Frontal cortex (tissue), 4 donors: ENCODE results near the gene KCNK1. TPM values are rescaled to one million over a fixed set of nuclear protein-coding genes. Genes with fewer than 3 reads are reported as not detected.
A peak's percentile ranks its signal among the peaks of the same experiment; 100 is the strongest.
"Not testable (repeated sequence)": the region's sequence is repeated elsewhere in the genome, so short reads cannot be mapped to it uniquely, and the experiment has no call there.

Experiments used
- DNase-seq, 2 donors: peaks; one replicate each; pipeline ENCODE4 v3.0.0; 2012; ENCODE audit warnings: low spot score in 2 of 2
- FAIRE-seq: peaks from 2 replicates; lab custom pipeline; 2012; peaks lifted over from hg19 to GRCh38; lab: Jason Lieb, UNC
- total RNA-seq: library from RNA; depleted of rRNA; stranded (reverse); fragments of >200 nt; gene quantifications from one replicate; pipeline ENCODE4 v1.2.3, GENCODE V29; 2014
- donor health status: control.
- donor health status: control.
- donor health status: control.

KCNK1 gene
- total RNA-seq, 1 donor from 2014 or later: 4.9 TPM

DNA sequence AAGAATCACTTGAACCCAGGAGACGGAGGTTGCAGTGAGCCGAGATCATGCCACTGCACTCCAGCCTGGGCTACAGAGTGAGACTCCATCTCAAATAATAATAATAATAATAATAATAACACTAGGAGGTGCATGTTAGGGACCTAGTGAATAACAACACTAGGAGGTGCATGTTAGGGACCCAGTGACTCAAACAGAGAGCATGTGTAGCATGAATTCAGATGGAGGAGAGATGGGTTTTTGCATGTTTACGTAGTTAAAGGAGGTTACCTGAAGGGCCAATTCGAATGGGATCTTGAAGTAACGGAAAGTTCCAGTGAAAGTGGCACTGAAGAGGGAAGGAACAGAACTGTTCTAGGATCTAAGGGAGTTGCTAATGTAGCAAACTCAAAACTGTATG is 7.1 kb upstream of the KCNK1 start:
- FAIRE-seq (no peak), DNase-seq (no peak)

DNA sequence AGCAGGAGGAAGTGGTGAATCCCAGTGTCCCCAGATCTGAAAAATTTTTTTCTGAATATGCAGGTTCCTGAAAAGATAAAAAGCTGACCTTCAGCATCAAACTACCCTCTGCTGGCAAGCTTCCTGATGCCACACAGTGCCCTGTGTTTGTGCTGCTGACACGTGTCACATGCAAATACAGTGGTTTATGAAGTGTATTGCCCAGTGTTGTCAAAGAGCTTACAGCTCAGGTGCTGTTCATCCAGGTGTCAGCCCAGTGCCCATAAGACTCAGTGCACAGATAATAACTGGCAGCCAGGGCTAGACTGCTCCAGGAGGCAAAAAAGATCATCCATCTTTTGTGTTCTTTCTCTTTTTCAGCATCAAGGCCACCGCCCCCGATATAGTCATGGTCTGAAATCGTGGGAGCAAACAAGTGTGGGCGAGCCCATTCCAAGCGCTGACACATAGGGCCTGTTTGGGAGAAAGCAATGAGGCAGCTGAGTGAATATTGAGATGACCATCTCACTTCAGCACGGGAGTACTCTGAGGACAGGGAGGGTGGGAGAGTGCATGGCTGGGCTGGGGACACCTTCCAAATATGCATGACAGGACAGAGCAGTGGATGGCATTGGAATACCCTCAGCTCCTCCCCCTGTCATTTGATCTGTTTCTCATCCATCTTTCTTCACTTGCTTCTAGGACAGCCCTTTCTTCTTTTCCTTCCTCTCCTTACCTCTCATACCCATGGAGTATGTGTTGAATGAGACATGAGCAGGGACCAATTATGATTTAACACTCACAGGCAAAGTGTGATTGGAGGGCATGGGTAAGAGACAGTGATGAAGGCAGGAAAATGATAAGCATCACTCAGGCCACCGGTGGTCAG is 6.4 kb upstream of the KCNK1 start:
- DNase-seq (no peak), FAIRE-seq (no peak)

DNA sequence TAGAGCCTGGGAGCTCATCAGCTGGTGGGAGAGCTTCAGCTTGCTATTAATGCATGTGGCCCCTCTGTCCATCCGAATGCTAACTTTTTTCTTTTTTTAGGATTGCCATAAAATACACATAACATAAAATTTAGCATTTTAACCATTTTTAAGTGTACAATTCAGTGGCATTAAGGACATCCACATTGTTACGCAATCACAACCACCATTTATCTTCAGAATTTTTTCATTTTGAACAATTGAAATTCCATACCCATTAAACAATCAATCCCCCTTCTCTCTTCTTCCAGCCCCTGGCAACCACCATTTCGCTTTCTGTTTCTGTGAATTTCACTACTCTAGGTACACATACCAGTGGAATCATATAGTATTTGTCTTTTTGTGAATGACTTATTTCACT is 4.9 kb upstream of the KCNK1 start:
- FAIRE-seq: no peak
- no peak for DNase-seq

- DNase-seq (no peak), FAIRE-seq (no peak)
These were observed 4.0 kb upstream of the KCNK1 start for GRCh38 chr1:233609926-233610325.

DNA sequence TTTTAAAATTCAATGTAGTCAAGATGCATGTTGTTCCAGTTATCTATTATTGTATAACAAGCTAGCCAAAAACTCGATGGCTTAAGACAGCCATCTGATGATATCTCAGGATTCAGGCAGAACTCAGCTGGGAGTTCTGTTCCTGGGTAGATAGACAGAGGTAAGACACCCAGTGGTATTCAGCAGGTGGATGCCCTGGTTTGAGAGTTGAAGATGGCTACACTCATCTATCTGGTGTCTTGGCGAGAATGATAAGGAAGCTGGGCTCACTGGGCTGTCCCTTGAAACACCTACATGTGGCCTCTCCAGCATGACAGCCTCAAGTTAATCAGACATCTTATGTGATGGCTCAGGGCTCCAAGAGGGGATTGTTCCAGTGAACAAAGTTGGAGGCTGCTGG is 3.3 kb upstream of the KCNK1 start:
- FAIRE-seq (no peak), DNase-seq (no peak)

DNA sequence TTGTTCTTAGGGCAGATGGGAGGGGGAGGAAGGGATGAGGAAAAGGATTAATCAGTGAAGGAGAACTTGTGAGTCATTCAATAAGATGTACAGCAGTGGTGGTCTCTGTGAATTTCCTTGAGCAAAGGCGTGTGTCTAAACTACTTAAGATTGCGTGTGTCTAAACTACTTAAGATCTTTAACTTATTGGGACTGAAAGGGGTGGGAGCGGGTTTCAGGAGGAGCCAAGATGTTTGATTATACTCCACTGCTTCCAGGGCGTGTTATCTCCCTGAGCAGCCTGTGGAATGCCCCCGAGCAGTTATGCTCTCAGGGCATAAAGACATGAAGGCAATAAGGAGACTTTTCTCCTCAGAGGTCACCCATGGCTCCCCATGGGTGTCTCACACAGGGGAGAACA is 2.5 kb upstream of the KCNK1 start:
- FAIRE-seq, DNase-seq: not testable (repeated sequence)

DNA sequence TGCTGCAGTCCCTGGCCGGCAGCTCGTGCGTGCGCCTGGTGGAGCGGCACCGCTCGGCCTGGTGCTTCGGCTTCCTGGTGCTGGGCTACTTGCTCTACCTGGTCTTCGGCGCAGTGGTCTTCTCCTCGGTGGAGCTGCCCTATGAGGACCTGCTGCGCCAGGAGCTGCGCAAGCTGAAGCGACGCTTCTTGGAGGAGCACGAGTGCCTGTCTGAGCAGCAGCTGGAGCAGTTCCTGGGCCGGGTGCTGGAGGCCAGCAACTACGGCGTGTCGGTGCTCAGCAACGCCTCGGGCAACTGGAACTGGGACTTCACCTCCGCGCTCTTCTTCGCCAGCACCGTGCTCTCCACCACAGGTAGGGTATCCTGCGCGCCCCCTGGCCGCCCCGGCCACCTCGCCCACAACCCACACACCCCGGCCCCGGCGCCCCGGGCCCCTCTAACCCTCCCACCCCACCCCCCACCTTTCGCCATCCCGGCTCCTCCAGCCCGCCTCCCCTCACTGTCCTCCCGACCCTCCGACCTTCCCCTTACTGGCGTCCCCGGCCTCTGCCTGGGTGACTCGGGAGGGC is 352 bp downstream of the KCNK1 start:
- peak; percentile 34 to 60 for DNase-seq
- FAIRE-seq: no peak

- FAIRE-seq (no peak), DNase-seq (no peak)
These were observed 1.0 kb downstream of the KCNK1 start for GRCh38 chr1:233614743-233615521.

DNA sequence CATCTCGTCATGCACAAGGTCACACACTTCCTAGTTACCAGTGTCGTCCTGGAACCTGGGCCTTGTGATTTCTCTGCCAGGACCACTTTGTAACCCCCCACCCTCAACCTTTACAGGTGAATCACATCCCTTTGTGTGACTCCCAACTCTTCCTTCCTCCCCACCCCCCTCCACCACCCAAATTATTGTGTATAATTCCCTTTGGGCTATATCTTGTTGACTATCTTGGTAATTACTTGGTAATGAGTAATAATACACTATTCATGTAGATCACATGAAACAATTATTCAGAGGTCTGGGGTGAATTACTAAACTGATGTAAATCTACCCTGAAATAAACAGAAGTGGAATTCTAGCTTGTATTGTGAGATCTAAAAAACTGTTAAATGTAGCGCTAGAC is 1.7 kb downstream of the KCNK1 start:
- DNase-seq (no peak), FAIRE-seq (no peak)

DNA sequence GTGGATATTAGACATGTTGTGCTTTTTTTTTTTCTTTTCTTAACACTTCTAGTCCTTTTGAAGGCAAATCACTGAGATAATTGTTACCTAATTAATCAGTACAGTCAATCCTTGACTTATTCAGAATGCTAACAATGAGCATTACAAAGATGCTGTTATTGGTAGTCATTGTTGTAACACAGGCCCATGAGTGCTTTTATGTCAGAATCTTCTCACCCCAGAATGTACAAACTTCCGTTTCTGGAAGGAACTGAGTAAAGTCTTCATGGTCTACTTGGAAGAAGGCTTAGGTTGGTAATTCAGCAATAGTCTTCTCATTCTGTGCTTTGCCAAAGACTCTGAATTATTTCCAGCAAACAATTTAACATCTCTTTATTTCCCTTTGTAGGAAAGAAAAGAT is 3.1 kb downstream of the KCNK1 start:
- FAIRE-seq (no peak), DNase-seq (no peak)

GRCh38 chr1:233619414-233619813 is 5.5 kb downstream of the KCNK1 start:
- not testable (repeated sequence) for FAIRE-seq, DNase-seq

GRCh38 chr1:233620065-233620464 is 6.2 kb downstream of the KCNK1 start:
- FAIRE-seq (no peak), DNase-seq (no peak)

DNA sequence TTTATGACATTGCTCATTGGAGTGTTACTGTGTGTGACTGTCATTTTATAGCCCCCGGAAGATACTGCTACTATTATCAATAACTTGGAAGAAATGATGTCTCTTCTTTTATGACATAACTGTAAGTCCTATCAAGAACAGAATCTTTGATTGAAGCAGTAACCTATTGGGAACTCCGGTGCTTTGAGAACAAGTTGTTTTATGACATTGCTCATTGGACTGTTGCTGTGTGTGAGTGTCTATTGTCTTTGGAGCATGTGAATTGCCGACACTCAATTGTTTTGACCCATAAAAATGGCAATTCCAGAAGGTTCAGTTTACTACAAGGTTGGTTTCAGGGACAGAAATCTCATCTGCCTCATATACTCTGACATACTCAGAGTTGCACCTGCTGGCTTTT is 8.0 kb downstream of the KCNK1 start:
- no peak for FAIRE-seq
- no peak for DNase-seq

- FAIRE-seq (no peak), DNase-seq (no peak)
These were observed 10.4 kb downstream of the KCNK1 start for GRCh38 chr1:233624289-233624688.

- no peak for DNase-seq
- FAIRE-seq: no peak
These were observed 11.2 kb downstream of the KCNK1 start for GRCh38 chr1:233625087-233625486.

DNA sequence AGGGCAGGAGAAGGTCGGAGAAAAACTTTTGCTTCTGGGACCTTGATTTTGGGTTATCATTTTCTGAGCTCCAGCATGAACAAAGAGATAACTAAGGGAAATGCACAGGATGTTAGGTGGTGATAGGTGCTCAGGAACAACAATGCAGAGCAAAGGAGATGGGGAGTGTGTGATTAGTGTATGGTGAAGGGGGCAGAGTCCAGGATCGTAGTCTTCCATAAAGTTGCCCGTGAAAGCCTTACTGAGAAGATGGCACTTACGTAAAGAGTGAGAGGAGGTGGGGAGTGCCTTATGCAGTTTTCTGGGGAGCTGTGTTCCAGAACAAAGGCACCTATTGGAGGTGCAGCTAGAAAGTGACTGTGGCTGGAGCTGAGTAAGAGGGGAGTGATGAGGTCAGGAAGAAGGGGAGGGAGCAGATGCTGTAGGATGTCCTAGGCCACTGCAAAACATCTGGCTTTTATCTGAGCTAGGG is 11.6 kb downstream of the KCNK1 start:
- no peak for DNase-seq
- FAIRE-seq: no peak

DNA sequence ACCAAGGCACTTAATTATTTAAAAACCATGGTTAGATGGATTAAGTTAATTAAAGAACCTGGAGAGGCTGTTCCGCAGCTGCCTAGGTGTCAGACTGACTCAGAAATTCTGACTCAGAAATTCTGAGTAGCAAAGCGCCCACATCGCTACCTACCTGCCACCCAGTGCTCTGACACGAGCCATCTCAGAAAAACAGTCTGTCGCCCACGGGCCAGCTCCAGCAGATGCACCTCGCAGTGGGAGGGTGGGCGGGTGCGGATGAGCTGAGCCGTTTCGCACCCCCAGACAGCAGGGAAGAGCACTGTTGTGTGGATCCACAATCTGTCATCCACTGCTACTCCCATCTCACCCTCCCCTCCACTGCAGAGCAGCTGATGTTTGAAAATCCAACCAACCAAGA is 13.5 kb downstream of the KCNK1 start:
- DNase-seq (no peak), FAIRE-seq (no peak)

DNA sequence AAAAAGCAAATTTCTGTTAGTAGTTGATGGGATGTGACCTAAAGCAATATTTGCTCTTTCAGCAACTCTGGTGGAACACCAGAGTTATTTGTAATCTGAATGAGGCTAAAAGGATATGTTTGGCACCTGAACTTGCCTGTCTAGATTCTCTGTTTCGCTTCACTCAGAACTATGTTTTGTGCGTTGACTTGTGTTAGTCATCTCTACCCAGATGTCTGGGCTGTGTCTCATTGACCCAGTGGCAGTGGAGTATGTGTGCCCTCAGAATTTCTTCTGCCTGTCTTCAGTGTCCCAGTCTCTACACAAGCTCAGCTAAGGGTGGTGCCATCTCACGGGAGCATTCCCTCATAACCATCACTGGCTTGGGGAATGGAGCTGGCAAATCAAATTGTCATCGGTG is 13.9 kb downstream of the KCNK1 start:
- no peak for FAIRE-seq
- no peak for DNase-seq

DNA sequence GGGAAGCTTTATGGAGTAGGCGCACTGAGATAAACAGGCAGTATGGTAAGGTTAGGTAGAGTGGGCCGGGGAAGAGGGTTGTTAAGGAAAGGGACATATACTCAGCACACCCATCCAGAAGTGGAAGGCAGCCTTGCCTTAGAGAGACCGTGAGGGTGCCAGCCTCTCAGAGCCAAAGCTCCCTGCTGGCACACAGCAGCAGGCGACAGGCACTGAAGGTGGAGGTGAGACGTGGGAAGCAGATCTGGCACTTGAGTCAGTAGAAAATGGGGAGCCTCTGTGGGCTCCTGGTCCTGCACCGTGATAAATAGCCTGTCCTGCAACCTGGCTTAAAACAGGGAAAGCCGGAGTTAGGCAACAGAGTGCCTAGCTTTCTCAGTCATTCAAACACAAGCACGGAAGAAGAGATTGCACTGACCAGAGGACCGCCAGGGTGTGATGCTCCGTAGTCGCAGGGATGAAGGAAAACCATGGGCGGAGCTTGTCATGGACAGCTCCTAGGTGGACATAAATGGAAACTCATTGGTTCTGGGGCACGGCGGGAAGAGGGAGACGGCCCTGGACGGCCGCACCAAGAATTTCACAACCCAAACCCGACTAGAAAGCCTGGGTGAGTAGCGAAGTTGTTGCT is 15.5 kb downstream of the KCNK1 start:
- no peak for DNase-seq

GRCh38 chr1:233631810-233632405 is 18.0 kb downstream of the KCNK1 start:
- DNase-seq (no peak), FAIRE-seq (no peak)

More for the DNA sequence above, 15.5 kb downstream of the KCNK1 start:
- FAIRE-seq: no peak
